ENCODE measurements around the gene MAZ.

The MAZ gene

DNA sequence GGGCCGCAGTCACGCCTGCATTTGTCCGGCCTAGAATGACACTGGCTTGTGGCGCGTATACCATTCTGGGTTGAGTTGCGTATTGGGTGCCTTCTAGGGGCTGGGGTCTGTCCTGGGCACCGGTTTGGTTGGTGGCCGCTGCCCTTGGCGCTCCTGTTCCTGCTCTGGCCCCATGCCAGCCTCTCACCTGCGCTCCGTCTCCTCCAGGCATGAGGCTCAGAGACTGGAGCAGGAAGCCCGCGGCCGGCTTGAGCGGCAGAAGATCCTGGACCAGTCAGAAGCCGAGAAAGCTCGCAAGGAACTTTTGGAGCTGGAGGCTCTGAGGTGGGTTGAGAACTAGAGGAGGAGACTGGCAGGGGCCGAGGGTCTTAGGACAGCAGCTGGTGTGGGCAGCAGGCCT, 39.3 kb downstream of the MAZ start:
- Histone ChIP-seq H2AFZ (ENCODE audit: low read depth, low read length, severe bottlenecking) (no peak overlapping the region), H3K27me3 (ENCODE audit: low read length) (no peaks in the 10 kb centered on the region), H3K36me3 (ENCODE audit: low read length) (no peaks in the 10 kb centered on the region), H3K9me3 (ENCODE audit: insufficient read depth, low read length) (no peaks in the 10 kb centered on the region), H3F3A (ENCODE audit: insufficient read depth) (no peaks in the 10 kb centered on the region), H3K79me2 (ENCODE audit: insufficient read depth, low read length) (no peaks in the 10 kb centered on the region), H3K9me2 (replicated peaks; ENCODE audit: insufficient read depth, low read length) (no peaks in the 10 kb centered on the region), H3K27ac (ENCODE audit: low read depth, low read length) (no peak overlapping the region), H4K20me1 (ENCODE audit: low read depth, low read length) (no peaks in the 10 kb centered on the region), H3K4me2 (ENCODE audit: low read depth, low read length, poor library complexity, severe bottlenecking) (no peak overlapping the region), H3K4me3 (ENCODE audit: insufficient read depth, low read length, poor library complexity, severe bottlenecking) (no peak overlapping the region), H3K9ac (ENCODE audit: low read length) (no peak overlapping the region)
- no peak for TF ChIP-seq EZH2phosphoT487 (conservative IDR thresholded peaks at IDR 0.05; ENCODE audit: low read length)
- TF ChIP-seq, protein P1, sequence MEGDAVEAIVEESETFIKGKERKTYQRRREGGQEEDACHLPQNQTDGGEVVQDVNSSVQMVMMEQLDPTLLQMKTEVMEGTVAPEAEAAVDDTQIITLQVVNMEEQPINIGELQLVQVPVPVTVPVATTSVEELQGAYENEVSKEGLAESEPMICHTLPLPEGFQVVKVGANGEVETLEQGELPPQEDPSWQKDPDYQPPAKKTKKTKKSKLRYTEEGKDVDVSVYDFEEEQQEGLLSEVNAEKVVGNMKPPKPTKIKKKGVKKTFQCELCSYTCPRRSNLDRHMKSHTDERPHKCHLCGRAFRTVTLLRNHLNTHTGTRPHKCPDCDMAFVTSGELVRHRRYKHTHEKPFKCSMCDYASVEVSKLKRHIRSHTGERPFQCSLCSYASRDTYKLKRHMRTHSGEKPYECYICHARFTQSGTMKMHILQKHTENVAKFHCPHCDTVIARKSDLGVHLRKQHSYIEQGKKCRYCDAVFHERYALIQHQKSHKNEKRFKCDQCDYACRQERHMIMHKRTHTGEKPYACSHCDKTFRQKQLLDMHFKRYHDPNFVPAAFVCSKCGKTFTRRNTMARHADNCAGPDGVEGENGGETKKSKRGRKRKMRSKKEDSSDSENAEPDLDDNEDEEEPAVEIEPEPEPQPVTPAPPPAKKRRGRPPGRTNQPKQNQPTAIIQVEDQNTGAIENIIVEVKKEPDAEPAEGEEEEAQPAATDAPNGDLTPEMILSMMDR (IDR thresholded peaks at IDR 0.05; ENCODE audit: insufficient read depth, low read length, poor library complexity, severe bottlenecking): no peak

DNA sequence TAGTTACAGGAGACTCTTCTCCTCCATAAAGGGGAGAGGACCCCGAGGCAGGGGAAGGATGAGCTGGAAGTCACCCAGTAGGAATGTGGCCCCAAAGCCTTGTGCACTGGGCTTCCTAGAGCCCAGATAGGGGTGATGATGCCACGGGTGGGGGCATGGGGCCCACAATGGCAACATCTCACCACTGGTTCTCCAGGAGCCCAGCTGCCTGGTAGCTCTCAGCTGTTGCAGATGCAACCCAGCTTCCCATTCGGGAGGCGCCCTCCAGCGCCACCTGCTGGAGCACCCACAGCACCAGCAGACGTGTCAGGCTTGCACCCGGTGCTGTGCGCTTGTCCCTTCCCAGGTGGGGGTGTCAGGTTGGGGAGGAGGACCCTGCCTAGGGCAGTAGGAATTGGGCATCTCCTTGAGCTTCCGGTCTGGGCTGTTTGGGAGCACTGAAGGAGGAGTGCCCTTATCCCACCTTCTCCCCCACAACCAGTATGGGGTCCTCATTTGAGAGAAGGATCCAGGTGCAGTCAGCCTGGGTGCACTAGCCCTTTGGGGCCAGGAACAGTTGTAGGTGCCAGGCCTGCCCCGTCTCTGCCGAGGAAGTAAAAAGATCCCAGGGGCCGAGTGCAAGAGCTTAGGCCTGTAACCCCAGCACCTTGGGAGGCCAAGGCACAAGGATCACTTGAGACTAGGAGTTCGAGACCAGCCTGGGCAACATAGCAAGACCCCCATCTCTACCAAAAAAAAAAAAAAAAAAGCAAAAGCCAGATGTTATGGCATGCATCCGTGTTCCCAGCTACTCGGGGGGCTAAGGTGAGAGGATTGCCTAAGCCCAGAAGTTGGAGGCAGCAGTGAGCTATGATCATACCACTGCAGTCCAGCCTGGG, 42.3 kb downstream of the MAZ start:
- Histone ChIP-seq H2AFZ (ENCODE audit: low read depth, low read length, severe bottlenecking) (no peak overlapping the region), H4K20me1 (ENCODE audit: low read depth, low read length) (no peaks in the 10 kb centered on the region), H3K4me3 (ENCODE audit: insufficient read depth, low read length, poor library complexity, severe bottlenecking) (no peak overlapping the region), H3K9me2 (replicated peaks; ENCODE audit: insufficient read depth, low read length) (no peaks in the 10 kb centered on the region), H3K9me3 (ENCODE audit: insufficient read depth, low read length) (no peaks in the 10 kb centered on the region), H3K79me2 (ENCODE audit: insufficient read depth, low read length) (no peaks in the 10 kb centered on the region), H3F3A (ENCODE audit: insufficient read depth) (no peaks in the 10 kb centered on the region), H3K27ac (ENCODE audit: low read depth, low read length) (no peak overlapping the region), H3K9ac (ENCODE audit: low read length) (no peak overlapping the region), H3K4me2 (ENCODE audit: low read depth, low read length, poor library complexity, severe bottlenecking) (no peak overlapping the region), H3K36me3 (ENCODE audit: low read length) (no peaks in the 10 kb centered on the region), H3K27me3 (ENCODE audit: low read length) (no peaks in the 10 kb centered on the region)
- TF ChIP-seq EZH2phosphoT487 (conservative IDR thresholded peaks at IDR 0.05; ENCODE audit: low read length): no peak
- TF ChIP-seq, protein P1 (IDR thresholded peaks at IDR 0.05; ENCODE audit: insufficient read depth, low read length, poor library complexity, severe bottlenecking): peak; percentile 81

DNA sequence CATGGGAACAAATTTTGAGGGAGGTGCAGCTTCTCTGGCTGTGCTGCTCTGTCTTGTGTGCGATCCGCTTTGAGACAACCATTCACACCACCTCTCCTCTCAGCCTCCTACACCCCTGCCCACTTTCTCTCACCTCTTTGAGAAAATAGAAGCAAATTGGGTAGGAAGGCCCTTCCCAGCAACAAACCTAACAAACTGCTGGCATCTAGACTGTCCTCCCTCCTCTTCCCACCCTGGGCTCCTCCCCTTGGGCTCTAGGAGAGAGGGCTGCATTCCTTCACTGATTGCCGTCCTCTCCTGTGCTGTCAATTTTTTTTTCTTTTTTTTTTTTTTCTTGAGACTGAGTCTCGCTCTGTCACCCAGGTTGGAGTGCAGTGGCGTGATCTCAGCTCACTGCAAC, 43.2 kb downstream of the MAZ start:
- H3K27me3 ChIP-seq (ENCODE audit: low read length): no peaks in the 10 kb centered on the region
- no peaks in the 10 kb centered on the region for H3K79me2 ChIP-seq (ENCODE audit: insufficient read depth, low read length)
- no peak overlapping the region for H3K27ac ChIP-seq (ENCODE audit: low read depth, low read length)
- no peaks in the 10 kb centered on the region for H4K20me1 ChIP-seq (ENCODE audit: low read depth, low read length)
- TF ChIP-seq EZH2phosphoT487 (conservative IDR thresholded peaks at IDR 0.05; ENCODE audit: low read length): no peak
- TF ChIP-seq, protein P1 (IDR thresholded peaks at IDR 0.05; ENCODE audit: insufficient read depth, low read length, poor library complexity, severe bottlenecking): no peak
- no peak overlapping the region for H3K9ac ChIP-seq (ENCODE audit: low read length)
- H3F3A ChIP-seq (ENCODE audit: insufficient read depth): no peaks in the 10 kb centered on the region
- H3K9me2 ChIP-seq (replicated peaks; ENCODE audit: insufficient read depth, low read length): no peaks in the 10 kb centered on the region
- no peaks in the 10 kb centered on the region for H3K36me3 ChIP-seq (ENCODE audit: low read length)
- no peaks in the 10 kb centered on the region for H3K9me3 ChIP-seq (ENCODE audit: insufficient read depth, low read length)
- H2AFZ ChIP-seq (ENCODE audit: low read depth, low read length, severe bottlenecking): no peak overlapping the region
- no peak overlapping the region for H3K4me3 ChIP-seq (ENCODE audit: insufficient read depth, low read length, poor library complexity, severe bottlenecking)
- no peak overlapping the region for H3K4me2 ChIP-seq (ENCODE audit: low read depth, low read length, poor library complexity, severe bottlenecking)

Data from SU-DHL-6 (cell line).